HAP-1 (cell line): ENCODE results near the gene TMEM39A.
A peak's percentile ranks its signal among the peaks of the same experiment; 100 is the strongest.

Source experiments
- DNase-seq, 2 experiments: peaks; one replicate each; pipeline ENCODE4 v3.0.0-alpha.2; 2016 to 2020; ENCODE audit warnings: low spot score in 2 of 2
- H3K27me3 ChIP-seq: fragments of 250-450 bp; sonication (Bioruptor Pico); 2 replicates; pipeline ENCODE4 v1.5.1; 2020; ENCODE audit warnings: low read depth, mild to moderate bottlenecking, moderate library complexity
- H3K36me3 ChIP-seq: fragments of 250-450 bp; sonication (Bioruptor Pico); replicated peaks from 2 replicates; pipeline ENCODE4 v1.5.1; 2020; ENCODE audit warnings: mild to moderate bottlenecking
- H3K4me1 ChIP-seq: fragments of 250-450 bp; sonication (Bioruptor Pico); 2 replicates; pipeline ENCODE4 v1.5.1; 2020; ENCODE audit warnings: mild to moderate bottlenecking
- H3K4me3 ChIP-seq: fragments of 250-450 bp; sonication (Bioruptor Pico); 2 replicates; pipeline ENCODE4 v1.5.1; 2020; ENCODE audit warnings: mild to moderate bottlenecking, moderate library complexity
- H3K9me3 ChIP-seq: fragments of 250-450 bp; sonication (Bioruptor Pico); 2 replicates; pipeline ENCODE4 v1.5.1; 2020; ENCODE audit warnings: mild to moderate bottlenecking, moderate library complexity
- in situ Hi-C: fragments of 300-500 bp; cut with MboI; formaldehyde crosslinking; loops from 3 replicates; pipeline ENCODE4 v1.14.3; 2020; ENCODE audit warnings: low sequenced_read_pairs, inconsistent platforms, mixed read lengths

The TMEM39A gene

DNA sequence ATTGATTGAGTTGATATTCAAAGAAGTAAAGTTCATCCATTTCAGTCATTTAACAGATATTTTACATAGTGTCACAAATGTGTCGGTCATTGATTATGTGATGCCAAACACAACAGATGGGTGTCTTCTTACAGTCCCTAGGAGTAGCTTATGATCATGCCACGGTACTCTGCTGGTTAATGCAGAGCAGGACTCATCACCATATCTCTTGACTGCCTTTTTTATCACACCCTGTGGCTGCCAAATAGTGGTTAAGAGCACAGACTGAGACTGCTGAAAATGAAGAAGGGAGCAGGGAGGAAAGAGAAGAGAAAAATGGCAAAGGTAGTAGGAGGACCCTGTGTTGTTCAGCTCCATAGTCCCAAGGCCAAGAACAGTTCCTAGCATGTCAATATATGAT is 22.1 kb upstream of the TMEM39A start:
- H3K27me3 ChIP-seq = no peaks in the 10 kb centered on the region
- H3K4me3 ChIP-seq = no peak overlapping the region
- in situ Hi-C loops = loop anchor here (25.0 kb wide), 1 partner anchor 202 kb away; the partner anchor contains the start of gene COX17
- no peaks in the 10 kb centered on the region for H3K9me3 ChIP-seq
- no peak for DNase-seq
- H3K4me1 ChIP-seq = no peaks in the 10 kb centered on the region
- peaks cover 17% of the 10 kb centered on the region for H3K36me3 ChIP-seq

DNA sequence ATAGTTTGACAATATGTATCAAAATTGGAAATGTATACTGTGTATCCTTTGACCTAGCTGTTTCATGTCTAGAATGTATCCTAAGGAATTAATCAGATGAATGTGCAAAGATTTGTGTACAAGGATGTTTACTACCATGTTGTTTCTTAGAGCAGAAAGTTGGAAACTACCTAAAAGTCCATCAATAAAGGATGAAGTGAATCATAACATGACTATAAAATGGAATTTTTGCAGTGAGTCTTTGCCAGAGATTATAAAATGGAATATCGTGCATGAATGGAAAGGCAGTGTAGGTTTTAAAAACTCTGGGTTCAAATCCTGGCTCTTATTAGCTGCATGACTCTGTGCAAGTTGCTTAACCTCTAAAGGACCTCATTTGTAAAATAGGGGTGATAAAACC is 19.7 kb upstream of the TMEM39A start:
- H3K36me3 ChIP-seq = peaks cover 26% of the 10 kb centered on the region
- no peaks in the 10 kb centered on the region for H3K27me3 ChIP-seq
- H3K9me3 ChIP-seq = no peaks in the 10 kb centered on the region
- DNase-seq = no peak
- H3K4me1 ChIP-seq = no peaks in the 10 kb centered on the region
- no peak overlapping the region for H3K4me3 ChIP-seq
- in situ Hi-C loops = loop anchor here (25.0 kb wide), 1 partner anchor 204 kb away; the partner anchor contains the start of gene COX17

DNA sequence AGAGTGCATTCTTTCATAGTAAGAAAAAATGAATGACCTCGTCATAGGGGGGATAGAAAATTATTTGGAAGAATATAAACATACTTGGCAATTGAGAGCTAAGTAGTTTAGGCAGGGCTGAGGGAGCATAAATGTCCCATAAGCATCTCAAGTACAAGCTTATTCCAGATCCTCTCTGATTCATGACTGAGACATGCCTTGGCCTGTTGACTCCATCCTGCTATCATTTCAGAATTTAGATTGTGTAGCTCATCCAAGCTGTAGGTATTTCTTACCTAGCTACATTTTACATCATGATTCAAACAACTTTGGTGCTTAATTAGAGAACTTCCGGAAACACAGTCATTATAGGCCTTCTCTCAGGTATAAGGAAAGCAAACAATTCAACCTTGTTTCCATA is 17.7 kb upstream of the TMEM39A start:
- in situ Hi-C loops = loop anchor here (25.0 kb wide), 1 partner anchor 206 kb away; the partner anchor contains the start of gene COX17
- Histone ChIP-seq H3K27me3 (no peaks in the 10 kb centered on the region), H3K36me3 (peaks cover 22% of the 10 kb centered on the region), H3K4me3 (no peak overlapping the region), H3K9me3 (no peaks in the 10 kb centered on the region), H3K4me1 (no peaks in the 10 kb centered on the region)
- no peak for DNase-seq

DNA sequence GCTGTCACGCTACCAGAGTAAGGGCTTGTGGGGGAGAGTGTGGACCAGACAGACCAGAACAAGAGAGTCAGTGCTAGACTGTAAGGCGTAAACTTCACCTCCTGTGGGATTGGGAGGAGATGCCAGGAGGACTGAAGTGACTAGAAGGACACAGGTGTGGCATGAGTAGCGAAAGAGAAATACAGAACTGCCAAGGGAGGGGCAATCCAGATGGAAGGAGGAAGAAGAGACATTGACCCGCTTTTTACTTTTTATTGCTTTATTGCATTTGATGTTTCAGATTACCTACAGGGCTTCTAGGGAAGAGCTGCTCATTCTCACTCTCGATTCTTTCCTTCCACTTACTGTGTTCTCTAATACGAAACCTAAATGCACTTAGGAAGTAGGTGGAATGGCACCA is 7.5 kb upstream of the TMEM39A start:
- H3K9me3 ChIP-seq = no peaks in the 10 kb centered on the region
- peaks cover 13% of the 10 kb centered on the region for H3K36me3 ChIP-seq
- H3K27me3 ChIP-seq = no peaks in the 10 kb centered on the region
- no peak overlapping the region for H3K4me3 ChIP-seq
- H3K4me1 ChIP-seq = peaks cover 3% of the 10 kb centered on the region; the same call in 1 of the 2 replicates
- in situ Hi-C loops = no loop called here
- DNase-seq = no peak

DNA sequence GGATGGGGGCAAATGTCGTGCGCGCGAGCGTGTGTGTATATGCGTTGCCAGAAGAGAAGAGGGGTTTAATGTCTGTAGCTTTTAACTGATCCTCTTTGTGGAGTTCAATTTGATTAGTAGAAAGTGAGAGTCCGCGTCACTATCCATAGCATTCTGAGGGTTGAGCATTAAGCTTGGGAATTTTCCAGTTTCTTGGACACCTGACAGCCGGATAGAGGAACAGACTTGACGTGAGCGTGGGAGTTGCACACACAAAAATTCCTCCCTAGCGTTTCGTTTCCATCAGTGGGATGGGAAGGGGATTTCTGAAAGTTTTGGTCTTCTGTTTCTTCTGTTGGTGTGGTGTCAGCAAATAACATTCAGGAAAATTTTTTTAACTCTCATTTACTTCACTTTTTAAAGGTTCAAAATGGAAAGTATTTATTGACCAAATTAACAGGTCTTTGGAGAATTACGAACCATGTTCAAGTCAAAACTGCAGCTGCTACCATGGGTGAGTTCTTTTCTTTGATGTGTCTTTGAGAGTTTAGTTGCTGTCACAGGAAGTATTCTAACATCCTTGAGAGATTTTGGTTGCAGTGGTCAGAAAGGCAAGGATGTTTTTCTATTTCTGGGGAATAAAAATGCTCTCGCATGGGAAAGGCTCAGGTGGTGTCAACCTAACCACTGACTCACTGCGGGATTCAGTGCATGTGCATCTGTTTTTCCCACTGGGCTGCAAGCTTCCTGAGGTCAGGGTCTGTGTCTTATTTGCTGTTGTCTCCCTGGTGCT is 6.2 kb upstream of the TMEM39A start:
- Histone ChIP-seq H3K4me3 (peak overlapping the region; percentile 83), H3K36me3 (peaks cover 7% of the 10 kb centered on the region), H3K9me3 (no peaks in the 10 kb centered on the region), H3K27me3 (no peaks in the 10 kb centered on the region), H3K4me1 (peaks cover 3% of the 10 kb centered on the region; the same call in 1 of the 2 replicates)
- in situ Hi-C loops = no loop called here
- no peak for DNase-seq

DNA sequence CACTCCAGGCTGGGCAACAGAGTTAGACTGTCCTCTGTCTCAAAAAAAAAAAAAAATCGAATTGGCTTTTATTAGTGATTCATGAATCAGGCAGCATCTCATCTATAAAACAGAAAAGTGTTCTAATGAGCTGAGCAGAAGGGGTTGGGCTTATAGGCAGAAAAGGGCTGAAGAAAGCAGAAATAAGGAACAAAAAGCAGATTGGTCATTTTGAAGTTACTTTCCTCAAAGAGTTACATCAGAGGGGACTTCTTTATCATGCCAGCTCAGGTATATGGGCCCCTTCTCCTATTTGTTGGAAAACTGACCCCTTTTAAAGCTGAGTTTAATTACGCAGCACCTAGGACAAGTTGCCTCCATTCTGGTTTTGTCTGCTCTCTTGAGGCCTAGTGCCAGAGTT is 4.6 kb upstream of the TMEM39A start:
- in situ Hi-C loops = no loop called here

DNA sequence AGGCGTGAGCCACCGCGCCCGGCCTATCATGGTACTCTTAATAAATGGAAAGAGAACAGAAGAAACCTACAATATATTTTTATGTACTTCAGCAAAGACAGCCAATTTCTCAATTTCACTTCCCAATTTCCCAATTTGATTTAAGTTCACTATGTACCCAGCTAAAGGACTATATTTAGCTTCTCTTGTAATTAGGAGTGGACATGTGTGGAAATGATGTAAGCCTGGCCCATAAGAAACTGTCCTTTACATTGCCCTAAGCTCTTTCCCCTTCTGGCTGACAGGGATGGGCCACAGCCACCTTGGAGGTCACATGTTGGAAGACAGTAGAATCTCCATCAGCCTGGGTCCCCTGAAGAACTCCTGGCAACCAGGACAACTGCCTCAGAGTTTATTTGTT is 6.2 kb downstream of the TMEM39A start:
- in situ Hi-C loops = no loop called here
- peaks cover 87% of the 10 kb centered on the region for H3K36me3 ChIP-seq
- H3K4me3 ChIP-seq = no peak overlapping the region
- no peaks in the 10 kb centered on the region for H3K9me3 ChIP-seq
- no peaks in the 10 kb centered on the region for H3K27me3 ChIP-seq
- peaks cover 6% of the 10 kb centered on the region for H3K4me1 ChIP-seq
- DNase-seq = no peak

More for the DNA sequence above, 4.6 kb upstream of the TMEM39A start:
- H3K4me1 ChIP-seq = peaks cover 9% of the 10 kb centered on the region
- DNase-seq = no peak
- peaks cover 10% of the 10 kb centered on the region for H3K36me3 ChIP-seq
- H3K4me3 ChIP-seq = no peak overlapping the region; the same call in 1 of the 2 replicates
- H3K9me3 ChIP-seq = no peaks in the 10 kb centered on the region
- no peaks in the 10 kb centered on the region for H3K27me3 ChIP-seq

DNA sequence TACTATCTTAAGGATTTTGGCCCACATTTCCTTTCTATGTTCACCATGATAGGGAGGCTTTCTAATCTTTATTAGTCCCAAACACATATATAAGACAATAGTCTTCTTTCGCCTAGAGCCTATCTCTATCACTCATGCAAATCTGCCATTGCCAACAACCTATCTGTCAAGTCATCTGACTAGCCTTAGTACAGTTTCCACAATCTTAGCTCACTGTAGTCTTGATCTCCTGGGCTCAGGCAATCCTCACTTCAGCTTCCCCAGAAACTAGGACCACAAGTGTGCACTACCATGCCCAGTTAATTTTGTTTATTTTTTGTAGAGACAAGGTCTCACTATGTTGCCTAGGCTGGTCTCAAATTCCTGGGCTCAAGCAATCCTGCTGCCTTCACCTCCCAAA is 6.9 kb downstream of the TMEM39A start:
- Histone ChIP-seq H3K27me3 (no peaks in the 10 kb centered on the region), H3K4me1 (peaks cover 2% of the 10 kb centered on the region), H3K36me3 (peaks cover 85% of the 10 kb centered on the region), H3K4me3 (no peak overlapping the region), H3K9me3 (no peaks in the 10 kb centered on the region)
- in situ Hi-C loops = no loop called here
- DNase-seq = no peak

DNA sequence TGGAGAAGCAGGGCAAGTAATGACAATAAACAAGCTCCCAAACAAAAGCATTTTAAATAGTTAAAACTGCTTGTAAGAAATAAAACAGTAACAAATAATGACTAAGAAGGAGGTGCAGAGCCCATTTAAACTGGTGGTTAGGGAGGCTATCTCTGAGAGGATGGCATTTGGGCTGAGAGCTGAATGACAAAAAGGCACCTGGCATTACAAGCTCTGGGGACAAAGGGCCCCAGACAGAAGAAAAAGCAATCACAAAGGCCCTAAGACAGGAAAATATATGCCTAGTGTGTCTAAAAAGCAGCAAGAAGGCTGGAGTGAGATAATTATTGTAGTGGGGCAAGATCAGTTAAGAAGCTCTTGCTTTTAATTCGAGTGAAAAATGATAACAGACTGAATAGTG is 9.6 kb downstream of the TMEM39A start:
- in situ Hi-C loops = no loop called here
- Histone ChIP-seq H3K4me1 (no peaks in the 10 kb centered on the region; the same call in 1 of the 2 replicates), H3K9me3 (no peaks in the 10 kb centered on the region), H3K27me3 (no peaks in the 10 kb centered on the region), H3K4me3 (no peak overlapping the region), H3K36me3 (peaks cover 84% of the 10 kb centered on the region)
- no peak for DNase-seq

DNA sequence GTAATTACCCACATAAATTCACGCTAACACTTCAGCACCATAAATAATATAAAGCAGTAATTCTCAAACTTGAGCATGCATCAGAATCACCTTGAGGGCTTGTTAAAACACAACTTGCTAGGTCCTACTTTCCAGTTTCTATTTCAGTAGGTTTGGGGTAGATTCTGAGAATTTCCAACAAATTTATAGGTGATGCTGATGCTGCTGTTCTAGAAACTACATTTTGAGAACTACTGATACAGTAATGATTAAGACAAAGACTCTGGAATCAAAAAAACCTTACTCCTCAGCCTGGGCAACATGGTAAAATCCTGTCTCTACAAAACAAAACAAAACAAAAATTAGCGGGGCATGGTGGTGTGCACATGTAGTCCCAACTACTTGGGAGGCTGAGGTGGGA is 18.8 kb downstream of the TMEM39A start:
- in situ Hi-C loops = no loop called here
- Histone ChIP-seq H3K9me3 (no peaks in the 10 kb centered on the region), H3K4me1 (no peaks in the 10 kb centered on the region), H3K27me3 (no peaks in the 10 kb centered on the region), H3K4me3 (no peak overlapping the region), H3K36me3 (peaks cover 72% of the 10 kb centered on the region)
- no peak for DNase-seq

DNA sequence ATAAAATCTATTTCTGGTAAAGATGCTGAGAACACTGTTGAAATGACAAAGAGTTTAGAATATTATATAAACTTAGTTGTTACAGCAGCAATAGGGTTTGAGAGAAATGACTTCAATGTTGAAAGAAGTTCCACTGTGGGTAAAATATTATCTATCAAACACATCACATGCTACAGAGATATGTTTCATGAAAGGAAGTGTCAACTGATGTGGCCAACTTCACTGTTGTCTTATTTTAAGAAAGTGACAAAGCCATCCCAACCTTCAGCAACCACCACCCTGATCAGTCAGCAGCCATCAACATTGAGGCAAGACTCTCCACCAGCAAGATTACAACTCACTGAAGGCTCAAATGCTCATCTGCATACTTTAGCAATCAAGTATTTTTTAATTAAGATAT is 20.2 kb downstream of the TMEM39A start:
- in situ Hi-C loops = no loop called here
- Histone ChIP-seq H3K27me3 (no peaks in the 10 kb centered on the region), H3K4me3 (no peak overlapping the region), H3K4me1 (no peaks in the 10 kb centered on the region), H3K9me3 (no peaks in the 10 kb centered on the region), H3K36me3 (peaks cover 58% of the 10 kb centered on the region)
- DNase-seq = no peak

DNA sequence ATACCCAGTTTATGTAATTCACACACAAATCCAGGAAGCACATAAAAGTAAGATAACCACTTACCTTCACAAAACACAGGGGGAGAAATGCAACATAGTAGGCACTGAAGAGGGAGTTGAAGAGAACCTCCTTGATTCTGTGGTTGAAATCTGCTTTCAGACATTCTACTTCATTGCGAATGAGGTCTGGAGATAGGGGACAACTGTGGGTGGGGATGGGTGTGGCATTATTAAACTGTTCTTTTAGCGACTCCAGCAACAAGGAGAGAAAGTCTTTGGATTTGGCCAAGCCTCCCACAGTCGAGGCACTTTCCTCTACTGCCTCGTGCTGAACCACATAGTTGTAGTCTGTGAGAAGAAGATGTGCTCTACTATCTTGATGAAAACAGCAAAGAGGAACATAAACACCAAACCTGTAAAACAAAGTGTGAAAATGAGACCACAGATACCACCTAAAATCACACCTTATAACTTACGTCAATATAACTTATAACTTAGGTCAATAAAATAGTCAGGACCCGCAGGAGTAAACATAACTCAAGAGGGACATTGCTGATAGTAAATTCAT is 25.6 kb downstream of the TMEM39A start:
- Histone ChIP-seq H3K27me3 (no peaks in the 10 kb centered on the region), H3K9me3 (no peaks in the 10 kb centered on the region), H3K4me3 (no peak overlapping the region), H3K36me3 (peaks cover 69% of the 10 kb centered on the region), H3K4me1 (no peaks in the 10 kb centered on the region)
- in situ Hi-C loops = no loop called here
- no peak for DNase-seq

DNA sequence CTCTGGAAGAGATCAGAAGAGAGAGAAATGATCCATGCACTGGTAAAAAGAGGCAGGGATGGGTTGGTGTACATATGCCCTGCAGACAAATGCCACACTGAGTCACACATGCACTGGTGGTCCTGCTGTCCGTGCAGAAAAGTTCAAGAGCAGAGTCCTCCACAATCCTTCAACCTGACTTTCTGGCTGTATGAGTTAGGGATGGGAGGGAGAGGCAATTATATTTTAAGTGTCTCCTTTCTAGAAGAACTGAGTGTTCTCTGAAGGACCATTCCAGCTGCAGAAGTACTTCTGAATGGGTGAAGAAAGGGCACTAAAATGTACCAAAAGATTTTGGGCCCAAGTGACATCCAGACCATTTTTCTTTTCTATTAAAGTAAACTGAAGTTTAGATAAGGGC is 26.4 kb downstream of the TMEM39A start:
- H3K4me1 ChIP-seq = no peaks in the 10 kb centered on the region
- no peaks in the 10 kb centered on the region for H3K9me3 ChIP-seq
- H3K27me3 ChIP-seq = no peaks in the 10 kb centered on the region
- H3K4me3 ChIP-seq = no peak overlapping the region
- in situ Hi-C loops = no loop called here
- peaks cover 66% of the 10 kb centered on the region for H3K36me3 ChIP-seq
- no peak for DNase-seq

DNA sequence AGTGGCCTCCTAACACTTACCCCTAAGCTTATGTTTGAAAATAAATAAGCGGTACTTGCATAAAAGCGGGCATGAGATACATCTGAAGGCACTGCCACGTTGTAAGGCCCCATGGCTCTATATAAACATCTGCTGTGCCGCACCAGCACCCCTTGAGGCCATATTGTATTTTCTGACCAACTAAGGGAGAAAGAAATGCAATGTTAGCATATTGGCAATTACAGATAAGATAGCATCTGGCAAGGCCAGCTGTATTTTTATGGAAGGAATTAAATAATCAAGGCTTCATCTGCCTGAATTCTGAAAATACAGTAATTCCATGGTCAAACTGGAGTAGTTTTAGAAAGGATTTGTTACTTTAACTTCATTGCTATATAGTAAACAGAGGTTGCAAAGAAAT is 28.7 kb downstream of the TMEM39A start:
- H3K4me1 ChIP-seq = no peaks in the 10 kb centered on the region
- no peak for DNase-seq
- no peak overlapping the region for H3K4me3 ChIP-seq
- in situ Hi-C loops = no loop called here
- no peaks in the 10 kb centered on the region for H3K27me3 ChIP-seq
- H3K36me3 ChIP-seq = peaks cover 72% of the 10 kb centered on the region
- H3K9me3 ChIP-seq = no peaks in the 10 kb centered on the region
